Endothelial cell of umbilical vein (primary cell): Measurements from ENCODE around the gene CYSLTR1. TPM values are rescaled to one million over a fixed set of nuclear protein-coding genes. Genes with fewer than 3 reads are reported as not detected.

Experiments
- BruUV-seq: library from RNA; stranded (reverse); fragments of 400-500 nt; replicated peaks from 2 replicates; lab custom pipeline; 2021; lab: Mats Ljungman, UMichigan
- CTCF ChIA-PET: fragments of 300-600, 350-600 bp; sonication (Branson Sonifier 250); formaldehyde crosslinking; loops from one replicate; lab custom pipeline; 2021; ENCODE audit warnings: antibody characterized with exemption, inconsistent platforms; lab: Charles Lee
- POLR2A ChIA-PET: fragments of 300-600, 350-600 bp; sonication (Branson Sonifier 250); formaldehyde crosslinking; loops from one replicate; lab custom pipeline; 2021; ENCODE audit warnings: antibody characterized with exemption, inconsistent platforms; lab: Charles Lee
- DNase-seq: peaks from one replicate; pipeline ENCODE4 v3.0.0-alpha.2; 2011; ENCODE audit warnings: low read depth, low spot score
- FAIRE-seq: peaks from 2 replicates; lab custom pipeline; 2011; peaks lifted over from hg19 to GRCh38; lab: Jason Lieb, UNC
- H2AFZ ChIP-seq: 2 replicates; pipeline ENCODE4 v1.6.0; 2012; ENCODE audit warnings: low read depth, low read length, control low read depth, inconsistent platforms
- H3K27ac ChIP-seq: 2 replicates; pipeline ENCODE4 v1.5.1; 2011; ENCODE audit warnings: low read depth, mild to moderate bottlenecking, control low read depth, low read length, moderate library complexity; ENCODE audit not compliant: insufficient read depth
- H3K27me3 ChIP-seq, 2 experiments: 2 replicates each; pipeline versions ENCODE4 v1.6.0 to v1.6.1; 2011; ENCODE audit warnings: low read length in 2 of 2, mixed read lengths in 1 of 2; ENCODE audit not compliant: control insufficient read depth in 2 of 2, insufficient read depth in 2 of 2
- H3K36me3 ChIP-seq, 2 experiments: 2 replicates in 1 of 2; 3 replicates in 1 of 2; pipeline ENCODE4 v1.5.1; 2011; ENCODE audit warnings: low read length in 2 of 2, mild to moderate bottlenecking in 1 of 2, moderate library complexity in 1 of 2; ENCODE audit not compliant: control insufficient read depth in 2 of 2, insufficient read depth in 2 of 2; ENCODE audit errors: extremely low read depth in 1 of 2
- H3K4me1 ChIP-seq: 3 replicates; pipeline ENCODE4 v1.5.1; 2011; ENCODE audit warnings: mild to moderate bottlenecking, low read length; ENCODE audit not compliant: control insufficient read depth, insufficient read depth; ENCODE audit errors: extremely low read depth
- H3K4me2 ChIP-seq: 2 replicates; pipeline ENCODE4 v1.6.1; 2011; ENCODE audit warnings: low read length, control low read depth, mixed read lengths; ENCODE audit not compliant: insufficient read depth
- H3K4me3 ChIP-seq, 3 experiments: fragments of 200-600 bp in 1 of 3; sonication (generic), shearing (Covaris generic) in 1 of 3; replicated peaks in 1 of 3; 2 replicates each; pipeline ENCODE4 v1.5.1; 2011 to 2016; ENCODE audit warnings: control low read depth in 3 of 3, low read length in 3 of 3, mild to moderate bottlenecking in 2 of 3, inconsistent platforms in 1 of 3, low read depth in 1 of 3, moderate library complexity in 1 of 3; ENCODE audit not compliant: insufficient read depth in 1 of 3
- H3K79me2 ChIP-seq: 2 replicates; pipeline ENCODE4 v1.6.0; 2012; ENCODE audit warnings: low read length, inconsistent platforms; ENCODE audit not compliant: control insufficient read depth, insufficient read depth
- H3K9ac ChIP-seq: replicated peaks from 2 replicates; pipeline ENCODE3; 2011; ENCODE audit warnings: low read length, control low read depth; ENCODE audit not compliant: insufficient read depth; ENCODE audit errors: extremely low read depth
- H3K9me1 ChIP-seq: replicated peaks from 3 replicates; pipeline ENCODE4 v1.6.0; 2011; ENCODE audit warnings: mild to moderate bottlenecking, low read length; ENCODE audit not compliant: control insufficient read depth, insufficient read depth; ENCODE audit errors: extremely low read depth
- H3K9me3 ChIP-seq: replicated peaks from 2 replicates; pipeline ENCODE4 v1.5.1; 2012; ENCODE audit warnings: low read length, inconsistent platforms; ENCODE audit not compliant: control insufficient read depth, insufficient read depth
- H4K20me1 ChIP-seq: replicated peaks from 2 replicates; pipeline ENCODE3; 2011; ENCODE audit warnings: mild to moderate bottlenecking, low read length; ENCODE audit not compliant: control insufficient read depth, insufficient read depth; ENCODE audit errors: extremely low read depth
- CTCF ChIP-seq, 2 donors: IDR thresholded peaks; 1 replicate in 1 of 2; 2 replicates in 1 of 2; pipeline ENCODE4 v1.5.1; 2011; ENCODE audit warnings: low read length in 2 of 2, mild to moderate bottlenecking in 2 of 2, moderate library complexity in 2 of 2, control low read depth in 1 of 2, inconsistent platforms in 1 of 2, low read depth in 1 of 2; ENCODE audit not compliant: insufficient read depth in 1 of 2; ENCODE audit errors: extremely low read depth in 1 of 2
- EZH2 ChIP-seq: IDR thresholded peaks from 2 replicates; pipeline ENCODE4 v1.6.1; 2012; ENCODE audit warnings: borderline replicate concordance, low read depth, mild to moderate bottlenecking, moderate library complexity, low read length, inconsistent platforms; ENCODE audit not compliant: severe bottlenecking
- FOS ChIP-seq: IDR thresholded peaks from 2 replicates; pipeline ENCODE4 v1.6.1; 2011; ENCODE audit warnings: mild to moderate bottlenecking, low read length, moderate library complexity, borderline replicate concordance; ENCODE audit not compliant: insufficient read depth
- GATA2 ChIP-seq: IDR thresholded peaks from 2 replicates; pipeline ENCODE4 v1.7.0; 2011; ENCODE audit warnings: low read depth, mild to moderate bottlenecking, moderate library complexity, mixed read lengths, low read length; ENCODE audit not compliant: insufficient read length, insufficient read depth
- JUN ChIP-seq: IDR thresholded peaks from 2 replicates; pipeline ENCODE4 v1.6.1; 2011; ENCODE audit warnings: borderline replicate concordance, low read depth; ENCODE audit not compliant: insufficient read length, insufficient read depth
- MYC ChIP-seq: IDR thresholded peaks from one replicate; pipeline ENCODE4 v1.6.1; 2011; ENCODE audit warnings: mild to moderate bottlenecking, low read depth, low read length
- POLR2A ChIP-seq: IDR thresholded peaks from 2 replicates; pipeline ENCODE4 v1.6.1; 2012; ENCODE audit warnings: low read depth, mild to moderate bottlenecking, control low read depth, low read length
- POLR2AphosphoS5 ChIP-seq: IDR thresholded peaks from 2 replicates; pipeline ENCODE4 v1.6.1; 2012; ENCODE audit warnings: low read depth, mild to moderate bottlenecking, control low read depth, low read length, moderate library complexity; ENCODE audit not compliant: insufficient read depth
- dilution Hi-C: fragments of 300-500 bp; cut with MboI; formaldehyde crosslinking; loops from one replicate; pipeline ENCODE4 v1.15.0; 2019; ENCODE audit warnings: low sequenced_read_pairs; ENCODE audit not compliant: extremely low pct_ligation_motif_present
- intact Hi-C: fragments of 100-400 bp; cut with micrococcal nuclease; formaldehyde crosslinking; loops from one replicate; pipeline ENCODE4 v1.10.0; 2022
- polyA plus RNA-seq, 4 experiments: library from polyadenylated mRNA; depleted of rRNA in 3 of 4; stranded (reverse) in 3 of 4; unstranded in 1 of 4; fragments of >200 nt; gene quantifications; 2 replicates each; pipeline versions ENCODE4 v1.2.1 to v1.2.3, GENCODE V29; 2011 to 2012; ENCODE audit warnings: missing spikeins in 1 of 4
- total RNA-seq: library from RNA; stranded (reverse); gene quantifications from 2 replicates; pipeline ENCODE4 v1.2.3, GENCODE V29; 2021
- TF ChIP-seq, protein P1 (sequence below): IDR thresholded peaks from 2 replicates; pipeline ENCODE4 v1.6.1; 2011; ENCODE audit not compliant: insufficient read depth, insufficient read length

CYSLTR1 gene
- total and polyA plus RNA-seq, 2 donors (not counting 3 experiments of a cell fraction or from before 2014, with no cell fraction given): not detected

DNA sequence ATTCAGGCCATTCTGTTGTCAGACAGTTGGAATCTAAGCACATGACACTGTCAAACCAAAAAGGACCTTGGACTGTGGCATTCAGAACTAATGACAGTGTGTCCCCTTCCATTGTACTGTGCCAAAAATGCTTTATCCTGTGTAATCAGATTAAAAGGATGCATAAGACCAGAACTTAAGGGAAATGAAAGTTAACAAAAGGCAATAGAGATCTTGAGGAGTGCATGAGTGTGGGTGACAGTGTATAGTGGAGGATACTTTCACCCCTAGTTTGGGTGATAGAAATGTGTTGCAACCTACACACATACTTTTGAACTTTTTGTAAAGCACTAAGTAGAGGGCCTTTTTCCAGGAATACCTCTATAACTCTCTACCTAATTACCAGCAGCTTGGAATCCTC, 4.5 kb downstream of the CYSLTR1 start:
- Histone ChIP-seq H3K4me2 (no peak overlapping the region), H3K9me3 (no peaks in the 10 kb centered on the region), H3K9ac (no peak overlapping the region), H3K27ac (no peak overlapping the region), H4K20me1 (no peaks in the 10 kb centered on the region), H3K36me3 (no peaks in the 10 kb centered on the region), H3K4me1 (no peaks in the 10 kb centered on the region), H3K79me2 (no peaks in the 10 kb centered on the region), H2AFZ (no peak overlapping the region), H3K4me3 (no peak overlapping the region), H3K27me3 (no peaks in the 10 kb centered on the region), H3K9me1 (no peaks in the 10 kb centered on the region)
- BruUV-seq: no TSS peak
- DNase-seq (no peak), FAIRE-seq (no peak)
- TF ChIP-seq MYC: no peak
- TF ChIP-seq JUN: no peak
- no peak for TF ChIP-seq EZH2
- no peak for TF ChIP-seq GATA2
- TF ChIP-seq POLR2AphosphoS5: no peak
- TF ChIP-seq CTCF (IDR thresholded peaks at IDR 0.05; ENCODE audit: extremely low read depth in 1 of 2, insufficient read depth in 1 of 2, low read depth in 1 of 2, low read length in 2 of 2): no peak
- no peak for TF ChIP-seq FOS
- no peak for TF ChIP-seq POLR2A
- TF ChIP-seq, protein P1, sequence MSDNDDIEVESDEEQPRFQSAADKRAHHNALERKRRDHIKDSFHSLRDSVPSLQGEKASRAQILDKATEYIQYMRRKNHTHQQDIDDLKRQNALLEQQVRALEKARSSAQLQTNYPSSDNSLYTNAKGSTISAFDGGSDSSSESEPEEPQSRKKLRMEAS: no peak
- ChIA-PET POLR2A (no interaction called here), CTCF (no interaction called here)
- dilution Hi-C loops (no loop called here), intact Hi-C loops (no loop called here)
